ENCODE data around the gene YWHAQ. TPM values are rescaled to one million over a fixed set of nuclear protein-coding genes. Genes with fewer than 3 reads are reported as not detected.

Gene YWHAQ
- total RNA-seq, 1 donor from 2014 or later = 418 TPM

- no peak overlapping the region for H3K4me3 ChIP-seq (ENCODE audit: low read depth, low read length)
- peak; percentile 81 for DNase-seq (ENCODE audit: low read depth)
- TF ChIP-seq CTCF (conservative IDR thresholded peaks at IDR 0.05; ENCODE audit: low read depth, low read length) = no peak
Observed at GRCh38 chr2:9656270-9656766, 25.5 kb upstream of the YWHAQ start.

- no peak overlapping the region for H3K4me3 ChIP-seq (ENCODE audit: low read depth, low read length)
- no peak for DNase-seq (ENCODE audit: low read depth)
- TF ChIP-seq CTCF (conservative IDR thresholded peaks at IDR 0.05; ENCODE audit: low read depth, low read length) = no peak
Observed at GRCh38 chr2:9655441-9656269, 24.9 kb upstream of the YWHAQ start.

- TF ChIP-seq CTCF (conservative IDR thresholded peaks at IDR 0.05; ENCODE audit: low read depth, low read length) = no peak
- no peak for DNase-seq (ENCODE audit: low read depth)
- no peak overlapping the region for H3K4me3 ChIP-seq (ENCODE audit: low read depth, low read length)
Observed at GRCh38 chr2:9654452-9655100, 23.8 kb upstream of the YWHAQ start.

- TF ChIP-seq CTCF (conservative IDR thresholded peaks at IDR 0.05; ENCODE audit: low read depth, low read length) = no peak
- DNase-seq (ENCODE audit: low read depth) = no peak
Observed at GRCh38 chr2:9653485-9654271, 22.9 kb upstream of the YWHAQ start.

GRCh38 chr2:9652898-9653479 is 22.2 kb upstream of the YWHAQ start:
- TF ChIP-seq CTCF (conservative IDR thresholded peaks at IDR 0.05; ENCODE audit: low read depth, low read length) = no peak
- no peak for DNase-seq (ENCODE audit: low read depth)

More at GRCh38 chr2:9653485-9654271, 22.9 kb upstream of the YWHAQ start:
- no peak overlapping the region for H3K4me3 ChIP-seq (ENCODE audit: low read depth, low read length)

GRCh38 chr2:9652267-9652666 is 21.5 kb upstream of the YWHAQ start:
- TF ChIP-seq CTCF (conservative IDR thresholded peaks at IDR 0.05; ENCODE audit: low read depth, low read length) = no peak
- DNase-seq (ENCODE audit: low read depth) = no peak
- no peak overlapping the region for H3K4me3 ChIP-seq (ENCODE audit: low read depth, low read length)

More at GRCh38 chr2:9652898-9653479, 22.2 kb upstream of the YWHAQ start:
- no peak overlapping the region for H3K4me3 ChIP-seq (ENCODE audit: low read depth, low read length)
